NCI-H510A treated with DMSO at 0.1 percent for 48 hours (cell line): ENCODE results near the gene CMTM8.
"Not testable (repeated sequence)": the region's sequence is repeated elsewhere in the genome, so short reads cannot be mapped to it uniquely, and the experiment has no call there.

Experiments used
- DNase-seq: peaks from one replicate; lab custom pipeline; 2025; lab: John Stamatoyannopoulos, UW

CMTM8 gene

GRCh38 chr3:32379831-32380500 lies 141.5 kb downstream of the CMTM8 start:
- DNase-seq, result no peak

- DNase-seq, result no peak
Observed at GRCh38 chr3:32381922-32382321, 143.4 kb downstream of the CMTM8 start.

GRCh38 chr3:32383136-32383711 lies 144.7 kb downstream of the CMTM8 start:
- DNase-seq, result no peak

GRCh38 chr3:32384938-32385337 lies 146.5 kb downstream of the CMTM8 start:
- no peak for DNase-seq

- no peak for DNase-seq
Observed at GRCh38 chr3:32387512-32387911, 149.0 kb downstream of the CMTM8 start.

- not testable (repeated sequence) for DNase-seq
Observed at GRCh38 chr3:32389577-32389976, 151.1 kb downstream of the CMTM8 start.

- peak; percentile 32 for DNase-seq
Observed at GRCh38 chr3:32391643-32392535, 153.4 kb downstream of the CMTM8 start, which contains the start of gene CMTM7. Gene CMTM7, plus strand, starts transcription at chr3:32391853. Its CDS starts 54 bp downstream, at chr3:32391907.

- DNase-seq, result no peak
Observed at GRCh38 chr3:32392536-32393302, 154.2 kb downstream of the CMTM8 start.

GRCh38 chr3:32395496-32395895 lies 157.0 kb downstream of the CMTM8 start:
- no peak for DNase-seq

GRCh38 chr3:32397941-32398340 lies 159.5 kb downstream of the CMTM8 start:
- no peak for DNase-seq

GRCh38 chr3:32398531-32398930 lies 160.1 kb downstream of the CMTM8 start:
- no peak for DNase-seq

GRCh38 chr3:32399030-32399620 lies 160.6 kb downstream of the CMTM8 start:
- DNase-seq, result no peak

GRCh38 chr3:32401126-32401525 lies 162.6 kb downstream of the CMTM8 start:
- no peak for DNase-seq

- DNase-seq, result peak; percentile 65
Observed at GRCh38 chr3:32401556-32402081, 163.1 kb downstream of the CMTM8 start.

GRCh38 chr3:32403663-32404062 lies 165.2 kb downstream of the CMTM8 start:
- DNase-seq, result peak; percentile 37

GRCh38 chr3:32404714-32405113 lies 166.2 kb downstream of the CMTM8 start:
- no peak for DNase-seq

GRCh38 chr3:32405155-32405554 lies 166.7 kb downstream of the CMTM8 start:
- no peak for DNase-seq

- no peak for DNase-seq
Observed at GRCh38 chr3:32405711-32406323, 167.3 kb downstream of the CMTM8 start.

GRCh38 chr3:32406486-32407408 lies 168.3 kb downstream of the CMTM8 start:
- peak; percentile 56 for DNase-seq
